ENCODE results near the gene TMEM120A. TPM values are rescaled to one million over a fixed set of nuclear protein-coding genes. Genes with fewer than 3 reads are reported as not detected.

The TMEM120A gene
- total and polyA plus RNA-seq, 2 experiments from 2014 or later, result 12.7 to 22.3 TPM

DNA sequence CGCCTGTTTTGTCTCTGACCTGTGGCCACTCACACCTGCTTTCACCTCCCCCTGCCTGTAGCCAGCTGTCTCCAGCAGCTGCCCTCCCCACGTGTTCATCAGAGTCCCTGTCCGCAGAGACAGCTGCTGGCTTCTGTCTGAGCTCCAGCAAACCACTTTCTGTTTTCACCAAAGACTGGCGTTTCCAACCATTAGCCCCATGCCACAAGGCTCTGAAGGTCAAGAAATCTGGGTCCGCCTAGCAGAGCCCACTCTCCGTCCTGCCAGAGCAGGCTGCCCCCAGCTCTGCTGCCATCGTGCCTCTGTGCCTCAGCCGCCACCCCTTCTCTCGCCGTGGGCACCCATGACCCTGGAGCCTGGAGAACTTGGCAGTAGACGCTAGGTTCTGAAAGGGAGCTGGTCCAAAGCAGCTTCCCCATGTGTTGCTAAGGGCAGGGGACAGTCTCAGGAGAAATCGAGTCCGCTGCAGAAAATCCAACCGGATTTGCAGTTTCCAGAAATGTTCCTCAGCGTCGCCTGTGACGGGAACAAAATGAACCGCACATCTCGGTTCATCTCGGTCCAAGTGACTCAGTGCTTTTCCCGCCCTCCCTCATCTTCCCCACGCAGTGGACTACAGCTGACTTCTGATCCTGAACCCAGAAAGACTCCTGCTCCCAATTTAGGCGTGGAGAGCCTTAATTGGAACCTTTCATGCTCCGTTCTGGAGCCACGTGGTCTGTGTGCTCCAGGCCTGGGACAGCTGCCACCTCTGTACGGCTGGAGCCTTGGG is 28.0 kb downstream of the TMEM120A start (continued):
- TF ChIP-seq, protein P1, sequence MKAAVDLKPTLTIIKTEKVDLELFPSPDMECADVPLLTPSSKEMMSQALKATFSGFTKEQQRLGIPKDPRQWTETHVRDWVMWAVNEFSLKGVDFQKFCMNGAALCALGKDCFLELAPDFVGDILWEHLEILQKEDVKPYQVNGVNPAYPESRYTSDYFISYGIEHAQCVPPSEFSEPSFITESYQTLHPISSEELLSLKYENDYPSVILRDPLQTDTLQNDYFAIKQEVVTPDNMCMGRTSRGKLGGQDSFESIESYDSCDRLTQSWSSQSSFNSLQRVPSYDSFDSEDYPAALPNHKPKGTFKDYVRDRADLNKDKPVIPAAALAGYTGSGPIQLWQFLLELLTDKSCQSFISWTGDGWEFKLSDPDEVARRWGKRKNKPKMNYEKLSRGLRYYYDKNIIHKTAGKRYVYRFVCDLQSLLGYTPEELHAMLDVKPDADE (IDR thresholded peaks at IDR 0.05), result no peak
- no peak for TF ChIP-seq ZNF331 (CRISPR knock-in tag; IDR thresholded peaks at IDR 0.05; ENCODE audit: low read depth)
- no peak for TF ChIP-seq CREB1 (CRISPR knock-in tag; IDR thresholded peaks at IDR 0.05; ENCODE audit: low read depth)
- no peak for TF ChIP-seq ZNF114 (CRISPR knock-in tag; IDR thresholded peaks at IDR 0.05)
- TF ChIP-seq EZH2phosphoT487 (IDR thresholded peaks at IDR 0.05; ENCODE audit: unreplicated experiment), result no peak
- TF ChIP-seq, protein P2, sequence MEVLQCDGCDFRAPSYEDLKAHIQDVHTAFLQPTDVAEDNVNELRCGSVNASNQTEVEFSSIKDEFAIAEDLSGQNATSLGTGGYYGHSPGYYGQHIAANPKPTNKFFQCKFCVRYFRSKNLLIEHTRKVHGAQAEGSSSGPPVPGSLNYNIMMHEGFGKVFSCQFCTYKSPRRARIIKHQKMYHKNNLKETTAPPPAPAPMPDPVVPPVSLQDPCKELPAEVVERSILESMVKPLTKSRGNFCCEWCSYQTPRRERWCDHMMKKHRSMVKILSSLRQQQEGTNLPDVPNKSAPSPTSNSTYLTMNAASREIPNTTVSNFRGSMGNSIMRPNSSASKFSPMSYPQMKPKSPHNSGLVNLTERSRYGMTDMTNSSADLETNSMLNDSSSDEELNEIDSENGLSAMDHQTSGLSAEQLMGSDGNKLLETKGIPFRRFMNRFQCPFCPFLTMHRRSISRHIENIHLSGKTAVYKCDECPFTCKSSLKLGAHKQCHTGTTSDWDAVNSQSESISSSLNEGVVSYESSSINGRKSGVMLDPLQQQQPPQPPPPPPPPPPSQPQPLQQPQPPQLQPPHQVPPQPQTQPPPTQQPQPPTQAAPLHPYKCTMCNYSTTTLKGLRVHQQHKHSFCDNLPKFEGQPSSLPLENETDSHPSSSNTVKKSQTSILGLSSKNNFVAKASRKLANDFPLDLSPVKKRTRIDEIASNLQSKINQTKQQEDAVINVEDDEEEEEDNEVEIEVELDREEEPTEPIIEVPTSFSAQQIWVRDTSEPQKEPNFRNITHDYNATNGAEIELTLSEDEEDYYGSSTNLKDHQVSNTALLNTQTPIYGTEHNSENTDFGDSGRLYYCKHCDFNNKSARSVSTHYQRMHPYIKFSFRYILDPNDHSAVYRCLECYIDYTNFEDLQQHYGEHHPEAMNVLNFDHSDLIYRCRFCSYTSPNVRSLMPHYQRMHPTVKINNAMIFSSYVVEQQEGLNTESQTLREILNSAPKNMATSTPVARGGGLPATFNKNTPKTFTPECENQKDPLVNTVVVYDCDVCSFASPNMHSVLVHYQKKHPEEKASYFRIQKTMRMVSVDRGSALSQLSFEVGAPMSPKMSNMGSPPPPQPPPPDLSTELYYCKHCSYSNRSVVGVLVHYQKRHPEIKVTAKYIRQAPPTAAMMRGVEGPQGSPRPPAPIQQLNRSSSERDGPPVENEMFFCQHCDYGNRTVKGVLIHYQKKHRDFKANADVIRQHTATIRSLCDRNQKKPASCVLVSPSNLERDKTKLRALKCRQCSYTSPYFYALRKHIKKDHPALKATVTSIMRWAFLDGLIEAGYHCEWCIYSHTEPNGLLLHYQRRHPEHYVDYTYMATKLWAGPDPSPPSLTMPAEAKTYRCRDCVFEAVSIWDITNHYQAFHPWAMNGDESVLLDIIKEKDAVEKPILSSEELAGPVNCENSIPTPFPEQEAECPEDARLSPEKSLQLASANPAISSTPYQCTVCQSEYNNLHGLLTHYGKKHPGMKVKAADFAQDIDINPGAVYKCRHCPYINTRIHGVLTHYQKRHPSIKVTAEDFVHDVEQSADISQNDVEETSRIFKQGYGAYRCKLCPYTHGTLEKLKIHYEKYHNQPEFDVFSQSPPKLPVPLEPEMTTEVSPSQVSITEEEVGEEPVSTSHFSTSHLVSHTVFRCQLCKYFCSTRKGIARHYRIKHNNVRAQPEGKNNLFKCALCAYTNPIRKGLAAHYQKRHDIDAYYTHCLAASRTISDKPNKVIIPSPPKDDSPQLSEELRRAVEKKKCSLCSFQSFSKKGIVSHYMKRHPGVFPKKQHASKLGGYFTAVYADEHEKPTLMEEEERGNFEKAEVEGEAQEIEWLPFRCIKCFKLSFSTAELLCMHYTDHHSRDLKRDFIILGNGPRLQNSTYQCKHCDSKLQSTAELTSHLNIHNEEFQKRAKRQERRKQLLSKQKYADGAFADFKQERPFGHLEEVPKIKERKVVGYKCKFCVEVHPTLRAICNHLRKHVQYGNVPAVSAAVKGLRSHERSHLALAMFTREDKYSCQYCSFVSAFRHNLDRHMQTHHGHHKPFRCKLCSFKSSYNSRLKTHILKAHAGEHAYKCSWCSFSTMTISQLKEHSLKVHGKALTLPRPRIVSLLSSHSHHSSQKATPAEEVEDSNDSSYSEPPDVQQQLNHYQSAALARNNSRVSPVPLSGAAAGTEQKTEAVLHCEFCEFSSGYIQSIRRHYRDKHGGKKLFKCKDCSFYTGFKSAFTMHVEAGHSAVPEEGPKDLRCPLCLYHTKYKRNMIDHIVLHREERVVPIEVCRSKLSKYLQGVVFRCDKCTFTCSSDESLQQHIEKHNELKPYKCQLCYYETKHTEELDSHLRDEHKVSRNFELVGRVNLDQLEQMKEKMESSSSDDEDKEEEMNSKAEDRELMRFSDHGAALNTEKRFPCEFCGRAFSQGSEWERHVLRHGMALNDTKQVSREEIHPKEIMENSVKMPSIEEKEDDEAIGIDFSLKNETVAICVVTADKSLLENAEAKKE (CRISPR knock-in tag; IDR thresholded peaks at IDR 0.05), result no peak
- no peak for TF ChIP-seq STAT1 (IDR thresholded peaks at IDR 0.05; ENCODE audit: unreplicated experiment)
- TF ChIP-seq NANOG (IDR thresholded peaks at IDR 0.05; ENCODE audit: borderline replicate concordance), result no peak
- TF ChIP-seq POLR2AphosphoS5 (IDR thresholded peaks at IDR 0.05; ENCODE audit: low read depth), result no peak

Data from GM23338 (cell line).